GM23338 (cell line): ENCODE data around the gene ZNF385B. TPM values are rescaled to one million over a fixed set of nuclear protein-coding genes. Genes with fewer than 3 reads are reported as not detected.
A peak's percentile ranks its signal among the peaks of the same experiment; 100 is the strongest.

Source experiments
- ATAC-seq: fragments of 200-7000 bp; cut with Tn5 transposase; 3 replicates; pipeline ENCODE4 v1.9.1; 2020
- DNase-seq: peaks from one replicate; pipeline ENCODE4 v3.0.0-alpha.2; 2015; ENCODE audit warnings: low spot score
- H2AFZ ChIP-seq: fragments of 200-600 bp; sonication (generic); 2 replicates; pipeline ENCODE4 v1.8.0; 2016; ENCODE audit warnings: antibody characterized with exemption, mild to moderate bottlenecking, moderate library complexity
- H3F3A ChIP-seq: fragments of 200-600 bp; sonication (generic); replicated peaks from 2 replicates; pipeline ENCODE4 v1.8.0; 2017; ENCODE audit warnings: antibody characterized with exemption, mixed run types, low read depth
- H3K27ac ChIP-seq: fragments of 200-600 bp; sonication (generic); 2 replicates; pipeline ENCODE4 v1.6.1; 2016; ENCODE audit warnings: low read depth
- H3K27me3 ChIP-seq: fragments of 200-600 bp; sonication (generic); 2 replicates; pipeline ENCODE4 v1.8.0; 2016; ENCODE audit warnings: mild to moderate bottlenecking, mixed run types, moderate library complexity; ENCODE audit not compliant: insufficient read depth
- H3K36me3 ChIP-seq: fragments of 200-600 bp; sonication (generic); 2 replicates; pipeline ENCODE4 v1.8.0; 2016; ENCODE audit warnings: mild to moderate bottlenecking; ENCODE audit not compliant: insufficient read depth
- H3K4me1 ChIP-seq: fragments of 200-600 bp; sonication (generic); 2 replicates; pipeline ENCODE4 v1.8.0; 2016; ENCODE audit warnings: mild to moderate bottlenecking, moderate library complexity; ENCODE audit not compliant: insufficient read depth
- H3K4me2 ChIP-seq: fragments of 200-600 bp; sonication (generic); 2 replicates; pipeline ENCODE4 v1.7.1; 2017; ENCODE audit warnings: mixed run types
- H3K4me3 ChIP-seq: fragments of 200-600 bp; sonication (generic); 2 replicates; pipeline ENCODE4 v1.6.1; 2016; ENCODE audit warnings: mixed run types
- H3K79me2 ChIP-seq: fragments of 200-600 bp; sonication (generic); replicated peaks from 2 replicates; pipeline ENCODE4 v1.8.0; 2017; ENCODE audit warnings: mild to moderate bottlenecking; ENCODE audit not compliant: insufficient read depth
- H3K9me2 ChIP-seq: fragments of 200-600 bp; sonication (generic); 2 replicates; pipeline ENCODE4 v1.8.0; 2017; ENCODE audit not compliant: insufficient read depth
- H4K20me1 ChIP-seq: fragments of 200-600 bp; sonication (generic); replicated peaks from 2 replicates; pipeline ENCODE4 v1.8.0; 2017; ENCODE audit warnings: mild to moderate bottlenecking; ENCODE audit not compliant: insufficient read depth
- H3K27ac Mint-ChIP-seq: 2 replicates; pipeline ENCODE4 v1.8.0; 2020; ENCODE audit warnings: inconsistent platforms, mild to moderate bottlenecking, moderate library complexity, mixed read lengths
- H3K27me3 Mint-ChIP-seq: 3 replicates; pipeline ENCODE4 v1.8.0; 2022; ENCODE audit warnings: low read depth, mild to moderate bottlenecking, moderate library complexity, mixed read lengths, inconsistent platforms; ENCODE audit not compliant: insufficient read depth, poor library complexity
- H3K36me3 Mint-ChIP-seq: 3 replicates; pipeline ENCODE4 v1.8.0; 2021; ENCODE audit warnings: low read depth, mild to moderate bottlenecking, inconsistent platforms, moderate library complexity, mixed read lengths
- H3K4me1 Mint-ChIP-seq: 3 replicates; pipeline ENCODE4 v1.8.0; 2020; ENCODE audit warnings: mild to moderate bottlenecking, inconsistent platforms, mixed read lengths
- H3K4me3 Mint-ChIP-seq: 3 replicates; pipeline ENCODE4 v1.8.0; 2021; ENCODE audit warnings: moderate library complexity, mild to moderate bottlenecking, inconsistent platforms, mixed read lengths
- H3K9me3 Mint-ChIP-seq: 3 replicates; pipeline ENCODE4 v1.8.0; 2020; ENCODE audit warnings: moderate library complexity, mild to moderate bottlenecking, inconsistent platforms, mixed read lengths
- CREB1 ChIP-seq: fragments of 250-450 bp; sonication (Bioruptor Pico); IDR thresholded peaks from 2 replicates; pipeline ENCODE4 v1.5.0; 2020; ENCODE audit warnings: low read depth, mild to moderate bottlenecking, moderate library complexity
- CTCF ChIP-seq, 2 experiments: fragments of 200-600 bp in 1 of 2; sonication (generic) in 1 of 2; conservative IDR thresholded peaks; 2 replicates each; pipeline versions ENCODE4 v1.5.1 to v1.6.1; 2016 to 2017; ENCODE audit warnings: antibody characterized with exemption in 2 of 2, low read depth in 2 of 2, mild to moderate bottlenecking in 2 of 2, moderate library complexity in 1 of 2
- ETS1 ChIP-seq: IDR thresholded peaks from 2 replicates; pipeline ENCODE4 v1.6.1; 2016; ENCODE audit warnings: antibody characterized with exemption
- EZH2 ChIP-seq: fragments of 200-600 bp; sonication (generic); IDR thresholded peaks from one replicate; pipeline ENCODE4 v1.8.0; 2017; ENCODE audit warnings: antibody characterized with exemption, mild to moderate bottlenecking, low read depth; ENCODE audit not compliant: unreplicated experiment
- EZH2phosphoT487 ChIP-seq: fragments of 200-600 bp; sonication (generic); IDR thresholded peaks from one replicate; pipeline ENCODE4 v1.8.1; 2018; ENCODE audit warnings: antibody characterized with exemption; ENCODE audit not compliant: unreplicated experiment
- JUNB ChIP-seq: IDR thresholded peaks from one replicate; pipeline ENCODE4 v1.6.1; 2016; ENCODE audit warnings: antibody characterized with exemption; ENCODE audit not compliant: unreplicated experiment
- NANOG ChIP-seq: IDR thresholded peaks from 2 replicates; pipeline ENCODE4 v1.6.1; 2016; ENCODE audit warnings: antibody characterized with exemption, borderline replicate concordance
- POLR2AphosphoS5 ChIP-seq: IDR thresholded peaks from 2 replicates; pipeline ENCODE4 v1.6.1; 2016; ENCODE audit warnings: antibody characterized with exemption, low read depth
- REST ChIP-seq: IDR thresholded peaks from one replicate; pipeline ENCODE4 v1.6.1; 2018; ENCODE audit warnings: antibody characterized with exemption; ENCODE audit not compliant: unreplicated experiment
- STAT1 ChIP-seq: IDR thresholded peaks from one replicate; pipeline ENCODE4 v1.6.1; 2016; ENCODE audit warnings: antibody characterized with exemption; ENCODE audit not compliant: unreplicated experiment
- ZNF331 ChIP-seq: fragments of 250-450 bp; sonication (Bioruptor Pico); IDR thresholded peaks from 2 replicates; pipeline ENCODE4 v1.5.0; 2020; ENCODE audit warnings: low read depth, mild to moderate bottlenecking, moderate library complexity
- ZNF462 ChIP-seq: fragments of 250-450 bp; sonication (Bioruptor Pico); IDR thresholded peaks from 2 replicates; pipeline ENCODE4 v1.5.0; 2020; ENCODE audit warnings: mild to moderate bottlenecking, moderate library complexity
- polyA plus RNA-seq: library from polyadenylated mRNA; unstranded; fragments of >200 nt; fragmentation: Nextera tagmentation; extraction: Ambion mirVana; gene quantifications from 2 replicates; pipeline ENCODE4 v1.2.1, GENCODE V29; 2016
- total RNA-seq: library from RNA; depleted of rRNA; stranded (reverse); fragments of >200 nt; shearing (Covaris generic); gene quantifications from 2 replicates; pipeline ENCODE4 v1.2.3, GENCODE V29; 2014

ZNF385B gene
- total and polyA plus RNA-seq, 2 experiments from 2014 or later: 1.5 to 4.6 TPM

GRCh38 chr2:179596018-179596417, 265.4 kb downstream of the ZNF385B start (continued):
- TF ChIP-seq ETS1 (no peak), ZNF462 (no peak), EZH2 (no peak), JUNB (no peak), CREB1 (CRISPR knock-in tag) (no peak)

- H3K27ac Mint-ChIP-seq: no peak overlapping the region
- Histone ChIP-seq H3K4me3 (no peak overlapping the region), H3F3A (no peaks in the 10 kb centered on the region), H3K36me3 (no peaks in the 10 kb centered on the region), H2AFZ (no peak overlapping the region), H3K79me2 (no peaks in the 10 kb centered on the region), H3K4me1 (peaks cover 8% of the 10 kb centered on the region; the same call in 1 of the 2 replicates), H3K27ac (no peak overlapping the region), H4K20me1 (no peaks in the 10 kb centered on the region), H3K27me3 (no peaks in the 10 kb centered on the region), H3K4me2 (no peak overlapping the region), H3K9me2 (peaks cover under 1% of the 10 kb centered on the region; the same call in 1 of the 2 replicates)
- peak; percentile 95 for ATAC-seq
- no peaks in the 10 kb centered on the region for H3K27me3 Mint-ChIP-seq
- H3K9me3 Mint-ChIP-seq: no peaks in the 10 kb centered on the region
- H3K4me1 Mint-ChIP-seq: peaks cover 15% of the 10 kb centered on the region; the same call in 2 of the 3 replicates
- no peak overlapping the region for H3K4me3 Mint-ChIP-seq
- peak; percentile 46 for DNase-seq
- H3K36me3 Mint-ChIP-seq: no peaks in the 10 kb centered on the region
- TF ChIP-seq ZNF331: no peak
- TF ChIP-seq REST: no peak
- TF ChIP-seq ETS1: no peak
- no peak for TF ChIP-seq EZH2phosphoT487
- TF ChIP-seq NANOG: no peak
- no peak for TF ChIP-seq POLR2AphosphoS5
- no peak for TF ChIP-seq STAT1
- TF ChIP-seq CTCF (conservative IDR thresholded peaks at IDR 0.05; ENCODE audit: low read depth in 2 of 2): peak; percentile 43 to 65; a peak in 3 of 4 replicates
- no peak for TF ChIP-seq JUNB
Observed at GRCh38 chr2:179595284-179595683, 266.1 kb downstream of the ZNF385B start.
